SK-N-SH treated with all-trans-retinoic acid at 6 μM for 48 hours (cell line): ENCODE results near the gene SOAT2.

Source experiments
- ATAC-seq: fragments of 200-7000 bp; cut with Tn5 transposase; 3 replicates; pipeline ENCODE4 v1.9.1; 2020; ENCODE audit warnings: mild to moderate bottlenecking, moderate library complexity
- ARNTL ChIP-seq: fragments of 450-650 bp; formaldehyde crosslinking; IDR thresholded peaks from 2 replicates; pipeline ENCODE4 v1.5.0; 2020; ENCODE audit warnings: low read depth, mild to moderate bottlenecking, moderate library complexity, borderline replicate concordance
- BACH2 ChIP-seq: fragments of 250-450 bp; sonication (Bioruptor Pico); IDR thresholded peaks from 2 replicates; pipeline ENCODE4 v1.9.0; 2021; ENCODE audit warnings: mild to moderate bottlenecking, borderline replicate concordance
- CSDC2 ChIP-seq: fragments of 250-450 bp; sonication (Bioruptor Pico); IDR thresholded peaks from 2 replicates; pipeline ENCODE4 v1.5.0; 2020; ENCODE audit warnings: mild to moderate bottlenecking, moderate library complexity
- ESRRG ChIP-seq: fragments of 250-450 bp; sonication (Bioruptor Pico); IDR thresholded peaks from 2 replicates; pipeline ENCODE4 v1.6.1; 2021; ENCODE audit warnings: mild to moderate bottlenecking
- GLIS3 ChIP-seq: fragments of 250-450 bp; sonication (Bioruptor Pico); IDR thresholded peaks from 2 replicates; pipeline ENCODE4 v1.5.0; 2020; ENCODE audit warnings: mild to moderate bottlenecking, moderate library complexity
- ISL1 ChIP-seq: fragments of 250-450 bp; sonication (Bioruptor Pico); IDR thresholded peaks from 2 replicates; pipeline ENCODE4 v2.1.2; 2022; ENCODE audit warnings: mild to moderate bottlenecking, moderate library complexity
- OSR1 ChIP-seq: fragments of 250-450 bp; sonication (Bioruptor Pico); IDR thresholded peaks from 2 replicates; pipeline ENCODE4 v1.8.0; 2022; ENCODE audit warnings: moderate library complexity, mild to moderate bottlenecking, inconsistent platforms
- PATZ1 ChIP-seq: fragments of 250-450 bp; sonication (Bioruptor Pico); IDR thresholded peaks from 2 replicates; pipeline ENCODE4 v1.8.0; 2020; ENCODE audit warnings: mild to moderate bottlenecking, moderate library complexity, borderline replicate concordance
- RARB ChIP-seq: fragments of 250-450 bp; sonication (Bioruptor Pico); IDR thresholded peaks from 2 replicates; pipeline ENCODE4 v1.8.0; 2021; ENCODE audit warnings: mild to moderate bottlenecking, moderate library complexity
- SNAI2 ChIP-seq: fragments of 250-450 bp; sonication (Bioruptor Pico); IDR thresholded peaks from 2 replicates; pipeline ENCODE4 v1.5.0; 2020; ENCODE audit warnings: mild to moderate bottlenecking, moderate library complexity
- TCF4 ChIP-seq: fragments of 250-450 bp; sonication (Bioruptor Pico); IDR thresholded peaks from 2 replicates; pipeline ENCODE4 v1.8.0; 2021; ENCODE audit warnings: mild to moderate bottlenecking, moderate library complexity, borderline replicate concordance
- TOX ChIP-seq: fragments of 250-450 bp; sonication (Bioruptor Pico); IDR thresholded peaks from 2 replicates; pipeline ENCODE4 v1.8.0; 2021; ENCODE audit warnings: mild to moderate bottlenecking, moderate library complexity, borderline replicate concordance
- ZC3H10 ChIP-seq: fragments of 250-450 bp; sonication (Bioruptor Pico); IDR thresholded peaks from 2 replicates; pipeline ENCODE4 v1.5.1; 2021; ENCODE audit warnings: mild to moderate bottlenecking, moderate library complexity
- ZFP30 ChIP-seq: fragments of 450-650 bp; formaldehyde crosslinking; IDR thresholded peaks from 2 replicates; pipeline ENCODE4 v1.5.0; 2022; ENCODE audit warnings: mild to moderate bottlenecking, moderate library complexity
- ZNF565 ChIP-seq: fragments of 450-650 bp; formaldehyde crosslinking; conservative IDR thresholded peaks from 2 replicates; pipeline ENCODE4 v1.5.0; 2020; ENCODE audit warnings: low read depth, mild to moderate bottlenecking, moderate library complexity
- ZNF70 ChIP-seq: fragments of 450-650 bp; formaldehyde crosslinking; IDR thresholded peaks from 2 replicates; pipeline ENCODE4 v1.5.0; 2020; ENCODE audit warnings: mild to moderate bottlenecking, moderate library complexity
- ZNF8 ChIP-seq: fragments of 450-650 bp; formaldehyde crosslinking; IDR thresholded peaks from 2 replicates; pipeline ENCODE4 v1.5.0; 2020; ENCODE audit warnings: mild to moderate bottlenecking, moderate library complexity
- TF ChIP-seq, protein P1 (sequence below): fragments of 250-450 bp; sonication (Bioruptor Pico); IDR thresholded peaks from 2 replicates; pipeline ENCODE4 v1.5.0; 2020; ENCODE audit warnings: mild to moderate bottlenecking, moderate library complexity
- TF ChIP-seq, protein P2 (sequence below): fragments of 250-450 bp; sonication (Bioruptor Pico); IDR thresholded peaks from 2 replicates; pipeline ENCODE4 v1.5.1; 2021; ENCODE audit warnings: mild to moderate bottlenecking, moderate library complexity

The SOAT2 gene

DNA sequence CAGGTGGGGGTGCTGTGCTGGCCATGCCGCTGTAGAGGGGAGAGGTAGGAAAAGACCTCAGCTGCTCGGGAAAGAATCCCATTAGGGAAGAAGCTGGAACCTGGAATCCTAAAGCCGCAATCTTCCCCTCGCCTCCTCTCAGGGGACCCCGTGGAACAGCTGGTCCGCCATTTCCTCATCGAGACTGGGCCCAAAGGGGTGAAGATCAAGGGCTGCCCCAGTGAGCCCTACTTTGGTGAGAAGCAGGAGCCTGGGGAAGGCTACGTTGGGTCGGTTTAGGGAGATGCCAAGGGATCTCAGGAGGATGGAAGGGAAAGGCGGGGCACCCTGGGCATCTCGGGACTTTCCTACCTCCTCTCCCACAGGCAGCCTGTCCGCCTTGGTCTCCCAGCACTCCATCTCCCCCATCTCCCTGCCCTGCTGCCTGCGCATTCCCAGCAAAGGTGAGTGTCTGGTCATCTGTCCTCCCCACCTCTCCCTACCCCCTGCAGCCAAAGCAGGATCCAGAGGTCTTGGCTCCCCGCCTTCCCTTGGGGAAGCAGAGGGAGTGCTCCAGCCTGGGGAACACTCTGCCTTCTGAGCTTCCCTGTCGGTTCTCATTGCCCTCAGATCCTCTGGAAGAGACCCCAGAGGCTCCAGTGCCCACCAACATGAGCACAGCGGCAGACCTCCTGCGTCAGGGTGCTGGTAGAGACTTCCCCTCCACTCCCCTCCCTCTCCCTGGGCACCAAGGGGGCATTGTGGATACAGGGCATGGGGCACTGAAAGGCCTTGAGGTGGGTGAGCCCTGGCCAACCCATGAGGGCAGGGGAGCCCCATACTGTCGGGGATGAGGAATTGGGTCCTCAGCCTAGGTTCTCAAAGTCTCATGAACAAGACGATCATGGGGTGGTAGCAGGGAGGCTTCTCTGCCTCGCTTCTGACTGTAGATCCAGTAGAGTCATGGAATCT is 41.0 kb upstream of the SOAT2 start:
- ATAC-seq = no peak
- no peak for TF ChIP-seq ISL1 (CRISPR knock-in tag)
- TF ChIP-seq, protein P1, sequence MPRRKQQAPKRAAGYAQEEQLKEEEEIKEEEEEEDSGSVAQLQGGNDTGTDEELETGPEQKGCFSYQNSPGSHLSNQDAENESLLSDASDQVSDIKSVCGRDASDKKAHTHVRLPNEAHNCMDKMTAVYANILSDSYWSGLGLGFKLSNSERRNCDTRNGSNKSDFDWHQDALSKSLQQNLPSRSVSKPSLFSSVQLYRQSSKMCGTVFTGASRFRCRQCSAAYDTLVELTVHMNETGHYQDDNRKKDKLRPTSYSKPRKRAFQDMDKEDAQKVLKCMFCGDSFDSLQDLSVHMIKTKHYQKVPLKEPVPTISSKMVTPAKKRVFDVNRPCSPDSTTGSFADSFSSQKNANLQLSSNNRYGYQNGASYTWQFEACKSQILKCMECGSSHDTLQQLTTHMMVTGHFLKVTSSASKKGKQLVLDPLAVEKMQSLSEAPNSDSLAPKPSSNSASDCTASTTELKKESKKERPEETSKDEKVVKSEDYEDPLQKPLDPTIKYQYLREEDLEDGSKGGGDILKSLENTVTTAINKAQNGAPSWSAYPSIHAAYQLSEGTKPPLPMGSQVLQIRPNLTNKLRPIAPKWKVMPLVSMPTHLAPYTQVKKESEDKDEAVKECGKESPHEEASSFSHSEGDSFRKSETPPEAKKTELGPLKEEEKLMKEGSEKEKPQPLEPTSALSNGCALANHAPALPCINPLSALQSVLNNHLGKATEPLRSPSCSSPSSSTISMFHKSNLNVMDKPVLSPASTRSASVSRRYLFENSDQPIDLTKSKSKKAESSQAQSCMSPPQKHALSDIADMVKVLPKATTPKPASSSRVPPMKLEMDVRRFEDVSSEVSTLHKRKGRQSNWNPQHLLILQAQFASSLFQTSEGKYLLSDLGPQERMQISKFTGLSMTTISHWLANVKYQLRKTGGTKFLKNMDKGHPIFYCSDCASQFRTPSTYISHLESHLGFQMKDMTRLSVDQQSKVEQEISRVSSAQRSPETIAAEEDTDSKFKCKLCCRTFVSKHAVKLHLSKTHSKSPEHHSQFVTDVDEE = no peak
- no peak for TF ChIP-seq ARNTL
- TF ChIP-seq ZNF565 (CRISPR knock-in tag) = no peak
- no peak for TF ChIP-seq GLIS3 (CRISPR knock-in tag)
- TF ChIP-seq SNAI2 (CRISPR knock-in tag) = no peak
- no peak for TF ChIP-seq CSDC2 (CRISPR knock-in tag)
- no peak for TF ChIP-seq ESRRG
- TF ChIP-seq TCF4 (CRISPR knock-in tag) = no peak
- TF ChIP-seq, protein P2, sequence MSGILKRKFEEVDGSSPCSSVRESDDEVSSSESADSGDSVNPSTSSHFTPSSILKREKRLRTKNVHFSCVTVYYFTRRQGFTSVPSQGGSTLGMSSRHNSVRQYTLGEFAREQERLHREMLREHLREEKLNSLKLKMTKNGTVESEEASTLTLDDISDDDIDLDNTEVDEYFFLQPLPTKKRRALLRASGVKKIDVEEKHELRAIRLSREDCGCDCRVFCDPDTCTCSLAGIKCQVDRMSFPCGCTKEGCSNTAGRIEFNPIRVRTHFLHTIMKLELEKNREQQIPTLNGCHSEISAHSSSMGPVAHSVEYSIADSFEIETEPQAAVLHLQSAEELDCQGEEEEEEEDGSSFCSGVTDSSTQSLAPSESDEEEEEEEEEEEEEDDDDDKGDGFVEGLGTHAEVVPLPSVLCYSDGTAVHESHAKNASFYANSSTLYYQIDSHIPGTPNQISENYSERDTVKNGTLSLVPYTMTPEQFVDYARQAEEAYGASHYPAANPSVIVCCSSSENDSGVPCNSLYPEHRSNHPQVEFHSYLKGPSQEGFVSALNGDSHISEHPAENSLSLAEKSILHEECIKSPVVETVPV (CRISPR knock-in tag) = no peak
- no peak for TF ChIP-seq ZNF70 (CRISPR knock-in tag)

DNA sequence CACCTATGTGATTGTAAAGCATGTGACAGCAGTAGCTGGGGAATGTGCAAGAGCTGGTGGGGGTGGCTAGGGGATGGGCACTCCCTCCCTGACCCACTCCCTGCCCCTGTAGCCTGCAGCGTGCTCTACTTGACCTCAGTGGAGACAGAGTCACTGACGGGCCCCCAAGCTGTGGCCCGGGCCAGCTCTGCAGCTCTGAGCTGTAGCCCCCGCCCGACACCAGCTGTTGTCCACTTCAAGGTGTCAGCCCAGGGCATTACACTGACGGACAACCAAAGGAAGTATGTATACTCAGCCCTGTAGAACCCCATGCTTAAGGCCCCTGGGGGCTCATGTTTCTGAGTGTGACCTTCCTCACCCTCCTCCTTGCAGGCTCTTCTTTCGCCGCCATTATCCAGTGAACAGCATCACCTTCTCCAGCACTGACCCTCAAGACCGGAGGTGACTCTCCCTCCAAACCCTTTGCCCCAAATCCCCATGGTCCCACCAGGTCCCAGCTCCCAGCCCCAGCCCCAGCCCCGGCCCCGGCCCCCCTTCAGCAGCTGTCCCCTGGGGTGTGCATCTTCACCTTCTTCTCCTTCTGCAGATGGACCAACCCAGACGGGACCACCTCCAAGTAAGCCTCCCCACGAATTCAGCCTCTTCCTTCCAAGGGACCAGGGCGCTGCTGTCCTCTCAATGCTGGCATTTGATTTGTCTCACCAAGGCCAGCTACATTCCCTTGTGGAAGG is 40.1 kb upstream of the SOAT2 start:
- TF ChIP-seq GLIS3 (CRISPR knock-in tag) = no peak
- TF ChIP-seq RARB (CRISPR knock-in tag) = no peak
- no peak for TF ChIP-seq ZC3H10
- no peak for TF ChIP-seq ISL1 (CRISPR knock-in tag)
- TF ChIP-seq OSR1 (CRISPR knock-in tag) = no peak
- TF ChIP-seq BACH2 = no peak
- no peak for TF ChIP-seq TCF4 (CRISPR knock-in tag)
- no peak for TF ChIP-seq PATZ1 (CRISPR knock-in tag)
- no peak for TF ChIP-seq ESRRG
- TF ChIP-seq SNAI2 (CRISPR knock-in tag) = no peak
- ATAC-seq = no peak

- no peak for ATAC-seq
- TF ChIP-seq ZC3H10 (no peak), ZNF70 (CRISPR knock-in tag) (no peak), BACH2 (no peak), ZNF8 (CRISPR knock-in tag) (no peak), TOX (no peak), GLIS3 (CRISPR knock-in tag) (no peak)
These were observed 39.3 kb upstream of the SOAT2 start for GRCh38 chr12:53063708-53064612.

DNA sequence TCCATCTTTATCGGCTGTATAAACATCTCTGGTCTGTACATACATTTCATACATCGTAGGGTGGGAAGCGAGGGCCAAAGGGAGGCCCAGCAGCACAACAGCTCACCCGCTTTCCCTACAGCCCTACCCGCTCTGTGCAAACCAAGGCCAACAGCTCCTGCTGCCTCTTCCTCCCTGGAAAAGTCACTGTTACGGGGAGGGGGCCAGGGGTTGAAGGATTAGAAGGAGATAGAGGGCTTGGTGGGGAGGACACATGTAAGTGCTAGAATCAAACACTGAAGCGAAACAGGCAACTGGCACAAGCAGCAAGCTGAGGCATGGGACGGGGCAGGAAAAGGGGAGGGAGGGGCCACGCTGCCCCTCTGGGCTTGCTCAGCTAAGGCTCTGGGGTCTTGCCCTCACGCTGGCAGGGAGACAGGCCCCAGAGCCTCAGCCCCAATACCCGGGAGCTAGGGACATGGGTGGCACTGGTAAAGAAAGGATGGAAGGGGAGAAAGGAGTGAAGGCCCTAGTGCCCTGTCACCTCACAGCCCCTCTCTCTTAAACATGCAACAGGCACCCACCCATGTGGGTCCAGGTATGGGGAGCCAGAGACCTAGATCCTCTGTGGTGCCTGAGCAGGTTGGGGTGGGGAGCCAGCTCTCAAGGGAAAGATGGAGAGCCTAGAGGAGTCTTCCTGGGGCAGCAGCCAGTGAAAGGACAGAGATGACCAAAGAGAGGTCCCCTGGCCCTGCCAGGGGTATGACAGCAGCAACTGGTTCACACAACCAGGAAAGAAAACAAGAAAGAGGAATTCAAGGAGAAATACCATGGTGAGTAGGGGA is 38.5 kb upstream of the SOAT2 start:
- ATAC-seq = no peak
- TF ChIP-seq, protein P2 (CRISPR knock-in tag) = no peak
- TF ChIP-seq ZC3H10 (no peak), GLIS3 (CRISPR knock-in tag) (no peak), TOX (no peak), ZNF565 (CRISPR knock-in tag) (no peak), ZNF8 (CRISPR knock-in tag) (no peak), ZNF70 (CRISPR knock-in tag) (no peak), ZFP30 (no peak)
